ENCODE measurements around the gene SMURF1. TPM values are rescaled to one million over a fixed set of nuclear protein-coding genes. Genes with fewer than 3 reads are reported as not detected.

Gene SMURF1
- total RNA-seq, 4 donors from 2014 or later: 19.1 to 27.4 (median 23.9) TPM

GRCh38 chr7:98984126-98984525 is 159.8 kb downstream of the SMURF1 start:
- no peak for TF ChIP-seq POLR2AphosphoS5 (IDR thresholded peaks at IDR 0.05)
- no peak for TF ChIP-seq POLR2A (IDR thresholded peaks at IDR 0.05; ENCODE audit: low read depth)
- no peak for TF ChIP-seq CTCF (IDR thresholded peaks at IDR 0.05)
- no peak for TF ChIP-seq EP300 (IDR thresholded peaks at IDR 0.05)
- H3K36me3 ChIP-seq: peaks cover 80 to 100% (median 90%) of the 10 kb centered on the region in 4 donors
- 87% methylated on average over 11 of the region's 11 CpGs for WGBS

GRCh38 chr7:98982686-98983085 is 161.2 kb downstream of the SMURF1 start:
- Histone ChIP-seq H3K4me3 (no peak overlapping the region), H3K27ac (replicated peaks in 1 of 4) (no peak overlapping the region), H3K9me3 (no peaks in the 10 kb centered on the region), H3K4me1 (no peaks in the 10 kb centered on the region), H3K27me3 (no peaks in the 10 kb centered on the region), H3K36me3 (peaks cover 81 to 100% (median 91%) of the 10 kb centered on the region in 4 donors)
- no peak for DNase-seq (ENCODE audit: extremely low spot score)
- WGBS: 91% methylated on average over 8 of the region's 8 CpGs
- no peak for TF ChIP-seq EP300 (IDR thresholded peaks at IDR 0.05)
- no peak for TF ChIP-seq POLR2AphosphoS5 (IDR thresholded peaks at IDR 0.05)
- TF ChIP-seq CTCF (IDR thresholded peaks at IDR 0.05): no peak
- TF ChIP-seq POLR2A (IDR thresholded peaks at IDR 0.05; ENCODE audit: low read depth): no peak
- intact Hi-C loops (cut with DNase I): no loop called here

More at GRCh38 chr7:98984126-98984525, 159.8 kb downstream of the SMURF1 start:
- DNase-seq (ENCODE audit: extremely low spot score): no peak
- Histone ChIP-seq H3K27me3 (no peaks in the 10 kb centered on the region), H3K27ac (replicated peaks in 1 of 4) (no peak overlapping the region), H3K4me1 (no peaks in the 10 kb centered on the region), H3K4me3 (no peak overlapping the region), H3K9me3 (no peaks in the 10 kb centered on the region)
- intact Hi-C loops (cut with DNase I): no loop called here

- intact Hi-C loops (cut with DNase I): no loop called here
- 89% methylated on average over 23 of the region's 23 CpGs for WGBS
- Histone ChIP-seq H3K4me3 (no peak overlapping the region), H3K4me1 (no peaks in the 10 kb centered on the region), H3K9me3 (no peaks in the 10 kb centered on the region), H3K27me3 (no peaks in the 10 kb centered on the region), H3K27ac (replicated peaks in 1 of 4) (no peak overlapping the region), H3K36me3 (peaks cover 82 to 100% (median 96%) of the 10 kb centered on the region in 4 donors)
- no peak for DNase-seq (ENCODE audit: extremely low spot score)
- no peak for TF ChIP-seq EP300 (IDR thresholded peaks at IDR 0.05)
- no peak for TF ChIP-seq POLR2A (IDR thresholded peaks at IDR 0.05; ENCODE audit: low read depth)
- TF ChIP-seq CTCF (IDR thresholded peaks at IDR 0.05): no peak
- no peak for TF ChIP-seq POLR2AphosphoS5 (IDR thresholded peaks at IDR 0.05)
These were observed 162.2 kb downstream of the SMURF1 start for GRCh38 chr7:98981701-98982100.

GRCh38 chr7:98978672-98979071 is 165.2 kb downstream of the SMURF1 start:
- no peak overlapping the region for H3K4me3 ChIP-seq
- H3K27me3 ChIP-seq: no peaks in the 10 kb centered on the region
- no peak overlapping the region for H3K27ac ChIP-seq (replicated peaks in 1 of 4)
- TF ChIP-seq CTCF (IDR thresholded peaks at IDR 0.05) (no peak), POLR2A (IDR thresholded peaks at IDR 0.05; ENCODE audit: low read depth) (no peak), POLR2AphosphoS5 (IDR thresholded peaks at IDR 0.05) (no peak), EP300 (IDR thresholded peaks at IDR 0.05) (no peak)
- intact Hi-C loops (cut with DNase I): no loop called here
- no peak for DNase-seq (ENCODE audit: extremely low spot score)
- no peaks in the 10 kb centered on the region for H3K4me1 ChIP-seq
- 88% methylated on average over 8 of the region's 9 CpGs for WGBS
- H3K9me3 ChIP-seq: no peaks in the 10 kb centered on the region
- peaks cover 78 to 100% (median 100%) of the 10 kb centered on the region in 4 donors for H3K36me3 ChIP-seq

Other genes with a start within 250 kb of the SMURF1 start
- gene KPNA7, start 64.0 kb upstream of the SMURF1 start, total RNA-seq: not detected
- not detected for gene MYH16, start 128.7 kb upstream of the SMURF1 start, total RNA-seq
- gene ARPC1A, start 181.8 kb upstream of the SMURF1 start, total RNA-seq: 100 to 1,000 TPM in 2 of 4 donors, 10 to 100 TPM in 2; 83.1 to 105 (median 99.8) TPM
- gene ARPC1B, start 230.6 kb upstream of the SMURF1 start, total RNA-seq: 100 to 1,000 TPM; 101 to 153 (median 134) TPM

Measured in esophagus muscularis mucosa (tissue), 4 donors.